Caco-2 (cell line): Measurements from ENCODE around the gene FRMD4B. TPM values are rescaled to one million over a fixed set of nuclear protein-coding genes. Genes with fewer than 3 reads are reported as not detected.

Experiments
- BruUV-seq: library from RNA; stranded (reverse); fragments of 400-500 nt; replicated peaks from 2 replicates; lab custom pipeline; 2021; lab: Mats Ljungman, UMichigan
- CTCF ChIA-PET: fragments of 300-600 bp; sonication (Branson Sonifier 250); formaldehyde crosslinking; loops from one replicate; lab custom pipeline; 2022; ENCODE audit warnings: antibody characterized with exemption; lab: Charles Lee
- POLR2A ChIA-PET: fragments of 300-600 bp; sonication (Branson Sonifier 250); formaldehyde crosslinking; loops from one replicate; lab custom pipeline; 2022; ENCODE audit warnings: antibody characterized with exemption; lab: Charles Lee
- DNase-seq, 2 experiments: peaks; one replicate each; pipeline versions ENCODE4 v3.0.0 to v3.0.0-alpha.2; 2020 to 2022
- H3K27me3 ChIP-seq: replicated peaks from 2 replicates; pipeline ENCODE4 v1.6.0; 2011; ENCODE audit warnings: low read length; ENCODE audit not compliant: control insufficient read depth, insufficient read depth
- H3K36me3 ChIP-seq: 2 replicates; pipeline ENCODE4 v1.5.1; 2011; ENCODE audit warnings: low read length; ENCODE audit not compliant: control insufficient read depth, insufficient read depth
- H3K4me1 ChIP-seq: fragments of 250-450 bp; sonication (Bioruptor Pico); 2 replicates; pipeline ENCODE4 v1.5.1; 2020; ENCODE audit warnings: mild to moderate bottlenecking
- H3K4me3 ChIP-seq: 2 replicates; pipeline ENCODE4 v1.5.1; 2011; ENCODE audit warnings: low read depth, mild to moderate bottlenecking, control low read depth, low read length
- H3K9me3 ChIP-seq: fragments of 250-450 bp; sonication (Bioruptor Pico); 2 replicates; pipeline ENCODE4 v1.5.1; 2020; ENCODE audit warnings: mild to moderate bottlenecking, moderate library complexity
- H3K27ac Mint-ChIP-seq: one replicate; pipeline ENCODE4 v1.8.0; 2022; ENCODE audit warnings: mixed read lengths; ENCODE audit not compliant: unreplicated experiment
- H3K27me3 Mint-ChIP-seq: one replicate; pipeline ENCODE4 v1.8.0; 2022; ENCODE audit warnings: mixed read lengths; ENCODE audit not compliant: insufficient read depth, unreplicated experiment
- H3K36me3 Mint-ChIP-seq: one replicate; pipeline ENCODE4 v1.8.0; 2022; ENCODE audit warnings: mild to moderate bottlenecking, mixed read lengths; ENCODE audit not compliant: insufficient read depth, unreplicated experiment
- H3K4me1 Mint-ChIP-seq: one replicate; pipeline ENCODE4 v1.8.0; 2022; ENCODE audit warnings: low read depth, mixed read lengths; ENCODE audit not compliant: unreplicated experiment
- H3K4me3 Mint-ChIP-seq: one replicate; pipeline ENCODE4 v1.8.0; 2022; ENCODE audit warnings: mild to moderate bottlenecking, moderate library complexity, mixed read lengths; ENCODE audit not compliant: unreplicated experiment
- H3K9me3 Mint-ChIP-seq: one replicate; pipeline ENCODE4 v1.8.0; 2022; ENCODE audit warnings: mixed read lengths; ENCODE audit not compliant: unreplicated experiment
- intact Hi-C: fragments of 100-400 bp; cut with micrococcal nuclease; formaldehyde crosslinking; loops from one replicate; pipeline ENCODE4 v1.10.0; 2022; ENCODE audit not compliant: unreplicated experiment
- total RNA-seq: library from RNA; stranded (reverse); gene quantifications from 2 replicates; pipeline ENCODE4 v1.2.3, GENCODE V29; 2022
- TF ChIP-seq, protein P1 (sequence below), 2 experiments: fragments of 200-600 bp in 1 of 2; IDR thresholded peaks; 1 replicate in 1 of 2; 2 replicates in 1 of 2; pipeline versions ENCODE4 v1.5.1 to v1.8.0; 2011 to 2022; ENCODE audit warnings: antibody characterized with exemption in 1 of 2, control low read depth in 1 of 2, inconsistent platforms in 1 of 2, low read depth in 1 of 2, low read length in 1 of 2, mild to moderate bottlenecking in 1 of 2, moderate library complexity in 1 of 2; ENCODE audit not compliant: insufficient read depth in 1 of 2, severe bottlenecking in 1 of 2, unreplicated experiment in 1 of 2

The FRMD4B gene
- total RNA-seq, 1 experiment from 2014 or later, result 47.5 TPM

DNA sequence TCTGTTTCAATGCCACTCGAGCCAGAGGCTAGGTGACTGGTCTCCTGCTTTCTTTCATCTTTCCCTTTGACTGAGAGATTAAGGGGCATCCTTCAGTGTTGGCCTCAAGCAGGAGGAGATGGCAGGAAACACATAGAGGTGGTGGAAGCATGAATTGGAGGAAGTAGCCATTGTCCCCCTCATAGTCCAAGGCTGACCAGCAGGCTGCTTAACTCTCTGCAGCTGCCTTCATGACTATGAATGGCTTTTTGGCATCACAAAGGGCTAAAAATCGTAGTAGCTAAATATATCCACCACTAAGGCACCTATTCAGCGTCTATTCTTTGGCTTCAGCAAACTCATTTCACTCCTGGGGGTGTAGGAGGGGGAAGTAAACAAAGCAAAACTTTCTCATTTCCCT, 7.0 kb upstream of the FRMD4B start:
- Mint-ChIP-seq H3K4me1 (no peaks in the 10 kb centered on the region), H3K4me3 (no peak overlapping the region), H3K27me3 (no peaks in the 10 kb centered on the region), H3K9me3 (no peaks in the 10 kb centered on the region), H3K36me3 (no peaks in the 10 kb centered on the region), H3K27ac (no peak overlapping the region)
- peaks cover 1% of the 10 kb centered on the region; the same call in 1 of the 2 replicates for H3K27me3 ChIP-seq
- POLR2A ChIA-PET, result no interaction called here
- TF ChIP-seq, protein P1, sequence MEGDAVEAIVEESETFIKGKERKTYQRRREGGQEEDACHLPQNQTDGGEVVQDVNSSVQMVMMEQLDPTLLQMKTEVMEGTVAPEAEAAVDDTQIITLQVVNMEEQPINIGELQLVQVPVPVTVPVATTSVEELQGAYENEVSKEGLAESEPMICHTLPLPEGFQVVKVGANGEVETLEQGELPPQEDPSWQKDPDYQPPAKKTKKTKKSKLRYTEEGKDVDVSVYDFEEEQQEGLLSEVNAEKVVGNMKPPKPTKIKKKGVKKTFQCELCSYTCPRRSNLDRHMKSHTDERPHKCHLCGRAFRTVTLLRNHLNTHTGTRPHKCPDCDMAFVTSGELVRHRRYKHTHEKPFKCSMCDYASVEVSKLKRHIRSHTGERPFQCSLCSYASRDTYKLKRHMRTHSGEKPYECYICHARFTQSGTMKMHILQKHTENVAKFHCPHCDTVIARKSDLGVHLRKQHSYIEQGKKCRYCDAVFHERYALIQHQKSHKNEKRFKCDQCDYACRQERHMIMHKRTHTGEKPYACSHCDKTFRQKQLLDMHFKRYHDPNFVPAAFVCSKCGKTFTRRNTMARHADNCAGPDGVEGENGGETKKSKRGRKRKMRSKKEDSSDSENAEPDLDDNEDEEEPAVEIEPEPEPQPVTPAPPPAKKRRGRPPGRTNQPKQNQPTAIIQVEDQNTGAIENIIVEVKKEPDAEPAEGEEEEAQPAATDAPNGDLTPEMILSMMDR (IDR thresholded peaks at IDR 0.05; ENCODE audit: insufficient read depth in 1 of 2, low read depth in 1 of 2, low read length in 1 of 2, severe bottlenecking in 1 of 2, unreplicated experiment in 1 of 2), result no peak
- CTCF ChIA-PET, result no interaction called here
- no peaks in the 10 kb centered on the region for H3K4me1 ChIP-seq
- intact Hi-C loops, result no loop called here
- DNase-seq, result no peak
- H3K4me3 ChIP-seq, result no peak overlapping the region
- H3K36me3 ChIP-seq, result no peaks in the 10 kb centered on the region
- no TSS peak for BruUV-seq
- H3K9me3 ChIP-seq, result peaks cover 7% of the 10 kb centered on the region; the same call in 1 of the 2 replicates

- Histone ChIP-seq H3K36me3 (no peaks in the 10 kb centered on the region), H3K4me3 (no peak overlapping the region), H3K27me3 (peaks cover 1% of the 10 kb centered on the region; the same call in 1 of the 2 replicates), H3K9me3 (peaks cover 7% of the 10 kb centered on the region; the same call in 1 of the 2 replicates), H3K4me1 (no peaks in the 10 kb centered on the region)
- H3K9me3 Mint-ChIP-seq, result no peaks in the 10 kb centered on the region
- H3K4me3 Mint-ChIP-seq, result no peak overlapping the region
- CTCF ChIA-PET, result no interaction called here
- H3K36me3 Mint-ChIP-seq, result no peaks in the 10 kb centered on the region
- no peak for DNase-seq
- no TSS peak for BruUV-seq
- no peaks in the 10 kb centered on the region for H3K4me1 Mint-ChIP-seq
- intact Hi-C loops, result no loop called here
- H3K27ac Mint-ChIP-seq, result no peak overlapping the region
- TF ChIP-seq, protein P1 (IDR thresholded peaks at IDR 0.05; ENCODE audit: insufficient read depth in 1 of 2, low read depth in 1 of 2, low read length in 1 of 2, severe bottlenecking in 1 of 2, unreplicated experiment in 1 of 2), result no peak
- POLR2A ChIA-PET, result no interaction called here
- no peaks in the 10 kb centered on the region for H3K27me3 Mint-ChIP-seq
Observed at GRCh38 chr3:69392415-69392814, 6.5 kb upstream of the FRMD4B start.

DNA sequence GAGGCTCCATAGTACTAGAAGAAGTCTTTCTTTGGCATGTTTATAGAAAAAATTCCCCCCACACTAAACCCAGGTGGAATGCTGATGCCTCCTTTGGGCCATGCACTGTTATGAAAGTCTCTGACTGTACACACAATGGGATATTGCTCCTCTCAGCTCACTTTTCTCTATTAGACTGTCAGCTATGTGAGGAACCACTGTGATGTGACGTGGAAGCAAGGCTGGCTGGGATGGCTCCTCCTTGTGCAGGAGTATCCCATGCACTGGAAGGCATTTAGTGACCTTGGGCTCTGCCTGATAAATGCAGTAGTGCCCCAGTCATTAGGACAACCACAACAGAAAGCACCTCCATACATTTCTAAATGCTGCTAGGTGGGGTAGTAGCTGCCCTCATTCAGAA, 5.7 kb upstream of the FRMD4B start:
- H3K4me1 Mint-ChIP-seq, result no peaks in the 10 kb centered on the region
- intact Hi-C loops, result no loop called here
- Histone ChIP-seq H3K27me3 (peaks cover 1% of the 10 kb centered on the region; the same call in 1 of the 2 replicates), H3K4me1 (no peaks in the 10 kb centered on the region), H3K36me3 (no peaks in the 10 kb centered on the region), H3K4me3 (no peak overlapping the region), H3K9me3 (0 out of 2 replicates have a peak, but pooled peaks cover 4% of the 10 kb centered on the region)
- H3K36me3 Mint-ChIP-seq, result no peaks in the 10 kb centered on the region
- no peaks in the 10 kb centered on the region for H3K27me3 Mint-ChIP-seq
- no TSS peak for BruUV-seq
- no peaks in the 10 kb centered on the region for H3K9me3 Mint-ChIP-seq
- CTCF ChIA-PET, result no interaction called here
- H3K27ac Mint-ChIP-seq, result no peak overlapping the region
- DNase-seq, result no peak
- TF ChIP-seq, protein P1 (IDR thresholded peaks at IDR 0.05; ENCODE audit: insufficient read depth in 1 of 2, low read depth in 1 of 2, low read length in 1 of 2, severe bottlenecking in 1 of 2, unreplicated experiment in 1 of 2), result no peak
- POLR2A ChIA-PET, result no interaction called here
- no peak overlapping the region for H3K4me3 Mint-ChIP-seq
